ENCODE results near the gene OR11H7.

Gene OR11H7

GRCh38 chr14:20228681-20229080 is at the start of gene OR11H7:
TSS of gene OR11H7 (plus strand) at chr14:20228981.
- ChIA-PET CTCF (no interaction called here), POLR2A (no interaction called here)
- DNase-seq (ENCODE audit: low read depth, low spot score), result no peak
- no peak within 1 kb of the TSS for H3K4me3 ChIP-seq (ENCODE audit: low read depth, low read length)
- TF ChIP-seq, protein P1, sequence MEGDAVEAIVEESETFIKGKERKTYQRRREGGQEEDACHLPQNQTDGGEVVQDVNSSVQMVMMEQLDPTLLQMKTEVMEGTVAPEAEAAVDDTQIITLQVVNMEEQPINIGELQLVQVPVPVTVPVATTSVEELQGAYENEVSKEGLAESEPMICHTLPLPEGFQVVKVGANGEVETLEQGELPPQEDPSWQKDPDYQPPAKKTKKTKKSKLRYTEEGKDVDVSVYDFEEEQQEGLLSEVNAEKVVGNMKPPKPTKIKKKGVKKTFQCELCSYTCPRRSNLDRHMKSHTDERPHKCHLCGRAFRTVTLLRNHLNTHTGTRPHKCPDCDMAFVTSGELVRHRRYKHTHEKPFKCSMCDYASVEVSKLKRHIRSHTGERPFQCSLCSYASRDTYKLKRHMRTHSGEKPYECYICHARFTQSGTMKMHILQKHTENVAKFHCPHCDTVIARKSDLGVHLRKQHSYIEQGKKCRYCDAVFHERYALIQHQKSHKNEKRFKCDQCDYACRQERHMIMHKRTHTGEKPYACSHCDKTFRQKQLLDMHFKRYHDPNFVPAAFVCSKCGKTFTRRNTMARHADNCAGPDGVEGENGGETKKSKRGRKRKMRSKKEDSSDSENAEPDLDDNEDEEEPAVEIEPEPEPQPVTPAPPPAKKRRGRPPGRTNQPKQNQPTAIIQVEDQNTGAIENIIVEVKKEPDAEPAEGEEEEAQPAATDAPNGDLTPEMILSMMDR (IDR thresholded peaks at IDR 0.05; ENCODE audit: insufficient read depth, low read length, missing control alignments), result no peak

- TF ChIP-seq, protein P1 (IDR thresholded peaks at IDR 0.05; ENCODE audit: insufficient read depth, low read length, missing control alignments), result no peak
- no peak overlapping the region for H3K4me3 ChIP-seq (ENCODE audit: low read depth, low read length)
- no peak for DNase-seq (ENCODE audit: low read depth, low spot score)
- CTCF ChIA-PET, result no interaction called here
- POLR2A ChIA-PET, result no interaction called here
These were observed 49.6 kb upstream of the OR11H7 start for GRCh38 chr14:20179218-20179617.

DNA sequence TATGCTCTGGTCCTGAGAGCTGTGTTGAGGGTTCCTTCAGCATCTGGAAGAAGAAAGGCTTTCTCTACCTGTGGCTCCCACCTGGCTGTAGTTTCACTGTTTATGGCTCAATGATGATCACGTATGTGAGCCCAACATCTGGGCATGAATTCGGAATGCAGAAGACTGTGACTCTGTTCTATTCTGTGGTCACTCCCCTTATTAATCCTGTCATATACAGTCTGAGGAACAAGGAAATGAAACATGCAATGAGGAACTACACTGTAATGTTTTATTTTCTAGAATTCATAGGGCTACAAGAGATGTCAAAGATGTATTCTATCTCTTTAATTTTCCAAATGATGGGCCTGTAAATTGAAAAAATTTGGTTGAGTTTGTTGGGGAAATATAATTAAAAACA is 48.9 kb upstream of the OR11H7 start:
- H3K4me3 ChIP-seq (ENCODE audit: low read depth, low read length), result no peak overlapping the region
- TF ChIP-seq, protein P1 (IDR thresholded peaks at IDR 0.05; ENCODE audit: insufficient read depth, low read length, missing control alignments), result no peak
- no peak for DNase-seq (ENCODE audit: low read depth, low spot score)
- CTCF ChIA-PET, result no interaction called here
- POLR2A ChIA-PET, result no interaction called here

DNA sequence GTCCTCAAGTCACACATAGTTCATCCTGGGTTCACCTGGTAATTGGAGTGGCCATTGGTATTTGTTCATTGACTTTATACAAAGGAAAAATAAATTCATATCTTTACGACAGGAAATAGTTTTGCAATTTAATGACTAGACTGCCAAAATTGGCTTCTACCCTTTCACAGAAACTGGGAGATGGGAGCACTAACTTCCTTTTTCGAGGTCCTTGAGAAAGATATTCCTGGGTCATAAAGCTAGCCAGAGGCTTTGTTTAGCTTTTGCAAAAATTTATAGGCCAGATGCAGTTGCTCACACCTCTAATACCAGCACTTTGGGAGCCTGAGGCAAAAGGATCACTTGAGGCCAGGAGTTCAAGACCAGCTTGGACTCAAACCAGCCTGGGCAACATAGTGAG is 48.3 kb upstream of the OR11H7 start:
- TF ChIP-seq, protein P1 (IDR thresholded peaks at IDR 0.05; ENCODE audit: insufficient read depth, low read length, missing control alignments), result no peak
- ChIA-PET CTCF (no interaction called here), POLR2A (no interaction called here)
- no peak for DNase-seq (ENCODE audit: low read depth, low spot score)
- H3K4me3 ChIP-seq (ENCODE audit: low read depth, low read length), result no peak overlapping the region

- DNase-seq (ENCODE audit: low read depth, low spot score), result no peak
- no peak overlapping the region for H3K4me3 ChIP-seq (ENCODE audit: low read depth, low read length)
- CTCF ChIA-PET, result no interaction called here
- TF ChIP-seq, protein P1 (IDR thresholded peaks at IDR 0.05; ENCODE audit: insufficient read depth, low read length, missing control alignments), result no peak
- POLR2A ChIA-PET, result no interaction called here
These were observed 44.6 kb upstream of the OR11H7 start for GRCh38 chr14:20184181-20184580.

DNA sequence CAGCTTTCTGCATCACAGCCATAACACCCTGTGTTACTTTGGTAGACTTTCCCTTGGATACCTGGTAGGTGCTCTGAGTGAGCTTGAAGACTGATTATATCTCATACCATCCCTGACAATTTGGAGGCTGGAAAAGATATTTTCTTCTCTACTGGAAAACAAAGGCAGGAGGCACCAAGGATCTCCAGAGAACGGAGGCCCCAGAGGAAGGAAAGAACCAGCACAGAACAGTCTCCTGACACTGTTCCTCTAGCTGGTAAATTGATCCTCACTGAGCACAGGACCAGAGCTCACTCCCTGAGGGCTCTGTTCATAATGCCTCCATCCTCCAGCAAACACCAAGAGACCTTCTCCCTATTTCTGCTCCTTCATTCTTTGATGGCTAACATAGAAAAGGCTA is 38.2 kb upstream of the OR11H7 start, which contains the start of gene OR11G2:
TSS of gene OR11G2 (plus strand) at position 301 of the 400 bp plus-strand sequence. CDS start 6,542 bp downstream, outside the sequence.
- TF ChIP-seq, protein P1 (IDR thresholded peaks at IDR 0.05; ENCODE audit: insufficient read depth, low read length, missing control alignments), result no peak
- ChIA-PET POLR2A (no interaction called here), CTCF (no interaction called here)
- no peak within 1 kb of the TSS for H3K4me3 ChIP-seq (ENCODE audit: low read depth, low read length)
- DNase-seq (ENCODE audit: low read depth, low spot score), result no peak
